HEK293T (cell line): ENCODE results near the gene BEGAIN.

Experiments used
- CTCF ChIA-PET: fragments of 350-600 bp; formaldehyde crosslinking; extraction: SDS; loops from one replicate; lab custom pipeline; 2021; ENCODE audit warnings: antibody characterized with exemption, inconsistent platforms; lab: Yijun Ruan, JAX
- POLR2A ChIA-PET: fragments of 350-600 bp; formaldehyde crosslinking; extraction: SDS; loops from one replicate; lab custom pipeline; 2020; ENCODE audit warnings: antibody characterized with exemption, inconsistent platforms; lab: Yijun Ruan, JAX
- DNase-seq: peaks from one replicate; pipeline ENCODE4 v3.0.0; 2012; ENCODE audit warnings: mixed read lengths; ENCODE audit errors: extremely low spot score
- ARNT ChIP-seq: fragments of 450-650 bp; IDR thresholded peaks from 2 replicates; pipeline ENCODE4 v1.6.1; 2017; ENCODE audit warnings: mild to moderate bottlenecking
- BHLHE40 ChIP-seq: fragments of 450-650 bp; IDR thresholded peaks from 2 replicates; pipeline ENCODE4 v1.6.1; 2016; ENCODE audit warnings: mild to moderate bottlenecking, moderate library complexity, borderline replicate concordance
- CTBP1 ChIP-seq: fragments of 450-650 bp; IDR thresholded peaks from 2 replicates; pipeline ENCODE4 v1.6.1; 2016; ENCODE audit warnings: borderline replicate concordance
- ELF4 ChIP-seq: fragments of 450-650 bp; IDR thresholded peaks from 2 replicates; pipeline ENCODE4 v1.6.1; 2017; ENCODE audit warnings: antibody characterized with exemption
- FOXA1 ChIP-seq: fragments of 450-650 bp; IDR thresholded peaks from 2 replicates; pipeline ENCODE4 v1.6.1; 2016; ENCODE audit warnings: mild to moderate bottlenecking
- FOXK2 ChIP-seq: fragments of 450-650 bp; IDR thresholded peaks from 2 replicates; pipeline ENCODE4 v1.6.1; 2016; ENCODE audit warnings: mild to moderate bottlenecking
- FOXM1 ChIP-seq: fragments of 450-650 bp; IDR thresholded peaks from 2 replicates; pipeline ENCODE4 v1.6.1; 2017; ENCODE audit warnings: mild to moderate bottlenecking, borderline replicate concordance
- HDGF ChIP-seq: fragments of 450-650 bp; IDR thresholded peaks from 2 replicates; pipeline ENCODE4 v1.6.1; 2017; ENCODE audit warnings: antibody characterized with exemption, borderline replicate concordance
- L3MBTL2 ChIP-seq: fragments of 450-650 bp; conservative IDR thresholded peaks from 2 replicates; pipeline ENCODE4 v1.6.1; 2016; ENCODE audit warnings: mild to moderate bottlenecking
- LEF1 ChIP-seq: fragments of 450-650 bp; IDR thresholded peaks from 2 replicates; pipeline ENCODE4 v1.6.1; 2017; ENCODE audit warnings: mild to moderate bottlenecking, borderline replicate concordance
- NFRKB ChIP-seq: fragments of 450-650 bp; IDR thresholded peaks from 2 replicates; pipeline ENCODE4 v1.6.1; 2016; ENCODE audit warnings: mild to moderate bottlenecking, moderate library complexity
- PKNOX1 ChIP-seq: fragments of 450-650 bp; IDR thresholded peaks from 2 replicates; pipeline ENCODE4 v1.6.1; 2016
- SP1 ChIP-seq: fragments of 450-650 bp; IDR thresholded peaks from 2 replicates; pipeline ENCODE4 v1.6.1; 2017
- SUZ12 ChIP-seq: fragments of 450-650 bp; IDR thresholded peaks from 2 replicates; pipeline ENCODE4 v1.6.1; 2016; ENCODE audit warnings: mild to moderate bottlenecking
- TARDBP ChIP-seq: fragments of 450-650 bp; IDR thresholded peaks from 2 replicates; pipeline ENCODE4 v1.6.1; 2016
- ZNF384 ChIP-seq: fragments of 450-650 bp; IDR thresholded peaks from 2 replicates; pipeline ENCODE4 v1.6.1; 2016

Gene BEGAIN

GRCh38 chr14:100544506-100545141 is 42.6 kb downstream of the BEGAIN start:
- TF ChIP-seq ELF4 (no peak), FOXK2 (no peak), HDGF (no peak), SUZ12 (no peak), NFRKB (no peak), CTBP1 (no peak), ARNT (no peak)
- no peak for DNase-seq
- ChIA-PET POLR2A (interaction anchor here (1.5 kb wide), 1 partner anchor 9 kb away, joined by 5 read pairs; no protein-coding TSS in a partner anchor), CTCF (interaction anchor here (1.3 kb wide), 1 partner anchor 159 kb away, joined by 4 read pairs; no protein-coding TSS in a partner anchor)

GRCh38 chr14:100543471-100544455 is 43.5 kb downstream of the BEGAIN start:
- ChIA-PET POLR2A (no interaction called here), CTCF (interaction anchor here (1.3 kb wide), 1 partner anchor 158 kb away, joined by 4 read pairs; no protein-coding TSS in a partner anchor)
- no peak for TF ChIP-seq CTBP1
- no peak for TF ChIP-seq PKNOX1
- no peak for TF ChIP-seq FOXK2
- no peak for TF ChIP-seq NFRKB
- no peak for TF ChIP-seq L3MBTL2
- no peak for TF ChIP-seq FOXA1
- no peak for TF ChIP-seq SP1
- TF ChIP-seq LEF1: no peak
- TF ChIP-seq FOXM1: no peak
- TF ChIP-seq BHLHE40: no peak
- no peak for TF ChIP-seq ARNT
- TF ChIP-seq TARDBP: no peak
- no peak for TF ChIP-seq HDGF
- no peak for TF ChIP-seq ZNF384
- no peak for TF ChIP-seq SUZ12
- no peak for DNase-seq

DNA sequence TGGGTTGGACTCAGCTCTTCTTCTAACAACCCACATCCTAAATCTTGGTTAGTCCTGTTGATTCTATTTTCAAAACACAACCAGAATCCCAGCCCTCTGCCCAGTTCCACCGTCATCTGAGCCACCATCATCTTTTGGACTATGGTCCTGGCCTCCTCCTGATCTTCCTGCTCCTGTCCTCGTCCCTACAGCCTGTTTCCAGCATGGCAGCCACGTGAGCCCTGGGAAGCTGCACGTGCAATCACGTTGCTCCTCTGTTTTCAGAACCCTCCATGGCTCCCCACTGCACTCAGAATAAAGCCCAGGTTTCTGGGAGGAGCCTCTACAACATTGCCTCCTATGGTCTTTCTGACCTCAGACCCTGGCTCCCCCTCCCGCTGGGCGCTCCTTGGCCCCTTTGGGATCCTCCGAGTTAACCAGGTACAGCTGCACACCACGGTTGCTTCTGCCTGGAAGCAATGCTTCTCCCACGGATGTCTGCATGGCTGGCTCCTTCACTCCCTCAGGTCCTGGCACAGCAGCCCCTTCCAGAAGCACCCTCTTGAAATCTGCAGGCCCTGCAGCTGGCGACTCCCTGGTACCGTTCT is 44.5 kb downstream of the BEGAIN start:
- POLR2A ChIA-PET: no interaction called here
- no peak for TF ChIP-seq ARNT
- TF ChIP-seq FOXA1: no peak
- no peak for TF ChIP-seq FOXM1
- TF ChIP-seq BHLHE40: no peak
- no peak for TF ChIP-seq NFRKB
- no peak for TF ChIP-seq HDGF
- no peak for TF ChIP-seq FOXK2
- no peak for TF ChIP-seq L3MBTL2
- CTCF ChIA-PET: no interaction called here
- DNase-seq: no peak

DNA sequence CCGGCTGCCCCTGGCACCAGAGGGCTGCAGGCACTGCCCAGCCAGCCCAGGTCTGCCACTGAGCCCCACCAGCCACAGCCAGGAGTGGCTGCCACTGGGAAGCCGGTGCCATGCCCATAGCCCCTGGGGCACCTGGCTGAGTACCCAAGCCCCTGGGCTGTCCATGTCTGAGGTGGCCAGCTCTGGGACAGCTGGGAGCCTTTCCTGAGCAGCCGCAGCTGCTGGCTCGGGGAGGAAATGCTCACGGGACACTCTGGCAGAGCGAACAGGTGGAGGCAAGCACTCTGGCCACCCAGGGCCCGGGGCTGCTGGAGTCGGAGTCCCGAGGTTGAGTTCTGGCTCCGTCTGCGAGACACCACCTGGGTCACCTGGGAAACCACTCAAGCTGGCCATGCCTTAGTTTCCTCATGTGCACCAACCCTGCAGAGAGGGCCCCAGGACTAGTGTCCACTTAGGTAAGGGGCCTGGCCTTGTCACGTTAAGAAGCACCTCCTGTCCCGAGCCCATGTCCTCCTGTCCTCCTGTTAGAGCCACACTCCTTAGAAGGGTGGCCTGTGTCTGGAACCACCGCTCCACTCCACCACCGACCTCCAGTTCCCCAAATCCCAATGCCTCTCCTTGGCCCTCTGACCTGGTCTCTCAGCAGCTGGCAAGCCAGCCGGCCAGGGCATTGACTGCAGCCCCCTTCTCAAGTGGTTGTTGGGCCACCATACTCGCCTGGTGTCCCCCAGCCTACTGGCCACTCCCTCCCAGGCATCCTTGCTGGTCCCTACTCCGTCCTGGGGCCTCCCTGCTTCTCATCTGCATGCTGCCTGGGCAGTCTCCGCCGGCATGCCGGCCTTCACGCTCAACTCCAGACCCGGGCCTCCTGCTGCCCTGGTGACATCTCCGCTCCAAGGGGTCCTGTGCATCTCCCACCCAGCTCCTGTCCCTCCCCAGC is 45.3 kb downstream of the BEGAIN start:
- CTCF ChIA-PET: no interaction called here
- DNase-seq: no peak
- POLR2A ChIA-PET: no interaction called here
- TF ChIP-seq HDGF (no peak), SP1 (no peak), FOXA1 (no peak), TARDBP (no peak), FOXM1 (no peak), CTBP1 (no peak), L3MBTL2 (no peak), ELF4 (no peak)

DNA sequence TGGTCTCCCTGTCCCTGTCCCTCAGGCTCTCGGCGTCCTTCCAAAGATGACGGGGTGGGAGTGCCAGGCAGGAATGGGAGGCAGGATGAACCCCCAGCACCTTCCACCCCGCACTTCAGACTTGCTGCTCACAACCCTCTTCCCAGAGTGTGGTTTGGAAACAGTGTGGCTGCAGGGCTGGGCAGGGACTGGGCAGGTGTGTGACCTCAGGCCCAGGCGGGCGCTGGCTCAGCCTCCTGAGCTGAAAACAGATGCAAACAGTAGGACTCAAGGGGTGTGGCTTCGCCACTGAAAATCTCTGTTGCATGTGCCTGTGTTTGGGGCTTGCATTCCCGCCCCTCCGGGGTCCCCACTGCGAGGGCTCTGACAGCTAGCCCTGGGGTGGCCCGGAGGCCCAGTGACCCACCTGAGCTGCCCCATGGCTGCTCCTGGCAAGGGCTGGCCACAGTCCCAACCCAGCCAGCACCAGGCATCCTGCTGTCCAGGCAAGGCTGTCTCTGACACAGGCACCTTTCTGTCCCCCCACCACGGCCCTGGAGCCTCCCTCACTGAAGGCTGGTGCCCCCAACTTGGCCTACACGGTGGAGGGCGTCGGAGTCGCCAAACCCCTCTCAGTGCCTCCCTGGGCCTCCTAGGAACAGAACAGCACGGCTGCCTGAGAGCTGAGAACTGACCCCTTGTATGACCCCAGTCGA is 46.1 kb downstream of the BEGAIN start:
- TF ChIP-seq SP1: no peak
- TF ChIP-seq LEF1: no peak
- no peak for TF ChIP-seq TARDBP
- no peak for TF ChIP-seq CTBP1
- TF ChIP-seq FOXA1: no peak
- no peak for TF ChIP-seq L3MBTL2
- TF ChIP-seq HDGF: no peak
- TF ChIP-seq PKNOX1: no peak
- no peak for TF ChIP-seq SUZ12
- no peak for TF ChIP-seq ARNT
- TF ChIP-seq ELF4: no peak
- no peak for TF ChIP-seq BHLHE40
- no peak for TF ChIP-seq FOXM1
- TF ChIP-seq FOXK2: no peak
- TF ChIP-seq NFRKB: no peak
- no peak for TF ChIP-seq ZNF384
- CTCF ChIA-PET: no interaction called here
- DNase-seq: no peak
- POLR2A ChIA-PET: no interaction called here
